Heart left ventricle (tissue), 16 donors: ENCODE results near the gene MACROH2A1. TPM values are rescaled to one million over a fixed set of nuclear protein-coding genes. Genes with fewer than 3 reads are reported as not detected.

Source experiments
- ATAC-seq, 4 donors: fragments of 200-7000 bp; cut with Tn5 transposase; one replicate each; pipeline ENCODE4 v1.9.1; 2020 to 2022; ENCODE audit warnings: moderate library complexity in 4 of 4, mild to moderate bottlenecking in 3 of 4, moderate number of reproducible peaks in 1 of 4
- DNase-seq, 5 donors: peaks; one replicate each; pipeline ENCODE4 v3.0.0-alpha.2; 2020
- H3K27ac ChIP-seq, 12 donors: fragments of 200-600 bp; sonication (generic) in 4 of 12; one replicate each; pipeline versions ENCODE4 v1.5.0 to v1.8.0; 2016 to 2022; ENCODE audit warnings: mild to moderate bottlenecking in 2 of 12
- H3K27me3 ChIP-seq, 9 donors: fragments of 200-600 bp; sonication (generic) in 2 of 9; one replicate each; pipeline versions ENCODE4 v1.5.1 to v1.8.0; 2016 to 2022; ENCODE audit warnings: mild to moderate bottlenecking in 3 of 9
- H3K36me3 ChIP-seq, 9 donors: fragments of 200-600 bp; sonication (generic) in 2 of 9; one replicate each; pipeline versions ENCODE4 v1.5.0 to v1.8.0; 2018 to 2022; ENCODE audit warnings: mild to moderate bottlenecking in 2 of 9
- H3K4me1 ChIP-seq, 12 donors: fragments of 200-600 bp; sonication (generic) in 4 of 12; one replicate each; pipeline versions ENCODE4 v1.5.0 to v1.8.0; 2016 to 2022; ENCODE audit warnings: mild to moderate bottlenecking in 3 of 12
- H3K4me3 ChIP-seq, 12 donors: fragments of 200-600 bp; sonication (generic) in 4 of 12; one replicate each; pipeline versions ENCODE4 v1.5.0 to v1.8.0; 2017 to 2022; ENCODE audit warnings: mild to moderate bottlenecking in 9 of 12, moderate library complexity in 4 of 12
- H3K9me3 ChIP-seq, 12 donors: fragments of 200-600 bp; sonication (generic) in 4 of 12; one replicate each; pipeline versions ENCODE4 v1.5.0 to v1.8.0; 2016 to 2022; ENCODE audit warnings: mild to moderate bottlenecking in 1 of 12
- POLR2A ChIP-seq, 2 donors: fragments of 450-650 bp; IDR thresholded peaks; one replicate each; pipeline ENCODE4 v1.6.1; 2017; ENCODE audit warnings: antibody characterized with exemption in 2 of 2, mild to moderate bottlenecking in 2 of 2, moderate library complexity in 2 of 2
- WGBS, 4 donors: extraction: QIAGEN DNeasy Blood & Tissue Kit in 2 of 4; methylation state at CpG; one replicate each; pipeline versions ENCODE4 v1.1.5 to v1.1.7; 2013 to 2018; 5-methylcytosine and 5-hydroxymethylcytosine counted together
- intact Hi-C, 10 donors: fragments of 100-400 bp; cut with DNase I; formaldehyde crosslinking; loops; one replicate each; pipeline versions ENCODE4 v1.11.1 to v1.14.2; 2022
- polyA plus RNA-seq, 2 donors: library from polyadenylated mRNA; stranded (reverse); fragments of 200-250 nt; gene quantifications; one replicate each; pipeline ENCODE4 v1.2.3, GENCODE V29; 2013
- total RNA-seq, 9 donors: library from RNA; depleted of rRNA in 2 of 9; stranded (reverse); fragments of >200 nt in 2 of 9; fragmentation: NEBNext Ultra II Directional in 3 of 9; extraction: Animal tissue kit (Norgen Biotek cat#: 25700) in 3 of 9; gene quantifications; one replicate each; pipeline versions ENCODE4 v1.1.0 to v1.2.4, GENCODE V29; 2016 to 2023
- TF ChIP-seq, protein P1 (sequence below), 12 donors: fragments of 200-600 bp; sonication (generic) in 4 of 12; IDR thresholded peaks; one replicate each; pipeline versions ENCODE4 v1.5.0 to v1.8.0; 2018 to 2022; ENCODE audit warnings: antibody characterized with exemption in 12 of 12, mild to moderate bottlenecking in 5 of 12
- donor health status: ischemic (EF 13 %, LVEDD 7.1; RV severe dilation, severe dysfunction).
- donor health status: healthy with polysubstance abuse.
- donor health status: DM: no; HTN: yes; CAD: no.
- donor health status: DM: no; HTN: no; CAD: no.
- donor health status: ischemic (EF 25% LVEDD 6.9; RV normal size, moderate dysfunction).
- donor health status: ischemic (EF 25% LVEDD 5.7; RV mildly dilated, moderate dysfunction).
- donor health status: healthy.
- donor health status: DM: yes; HTN: yes; CAD: no.
- donor health status: ischemic (EF 35%, LVEDD 5.7; RV mildly dilated, moderate dysfunction).
- donor health status: nonischemic (EF 11% LVEDD 7.7; RV severe dilation, severe dysfunction).
- donor health status: DM: yes; HTN: yes; CAD: no.
- donor health status: PGD.
- donor health status: ischemic (EF 29% LVEDD 5.4; RV normal size, mild dysfunction).
- donor health status: nonischemic (EF 23%, LVEDD 6.1; RV moderate dilation, normal function).

Gene MACROH2A1
- total and polyA plus RNA-seq, 11 donors: 86.5 to 170 (median 112) TPM

DNA sequence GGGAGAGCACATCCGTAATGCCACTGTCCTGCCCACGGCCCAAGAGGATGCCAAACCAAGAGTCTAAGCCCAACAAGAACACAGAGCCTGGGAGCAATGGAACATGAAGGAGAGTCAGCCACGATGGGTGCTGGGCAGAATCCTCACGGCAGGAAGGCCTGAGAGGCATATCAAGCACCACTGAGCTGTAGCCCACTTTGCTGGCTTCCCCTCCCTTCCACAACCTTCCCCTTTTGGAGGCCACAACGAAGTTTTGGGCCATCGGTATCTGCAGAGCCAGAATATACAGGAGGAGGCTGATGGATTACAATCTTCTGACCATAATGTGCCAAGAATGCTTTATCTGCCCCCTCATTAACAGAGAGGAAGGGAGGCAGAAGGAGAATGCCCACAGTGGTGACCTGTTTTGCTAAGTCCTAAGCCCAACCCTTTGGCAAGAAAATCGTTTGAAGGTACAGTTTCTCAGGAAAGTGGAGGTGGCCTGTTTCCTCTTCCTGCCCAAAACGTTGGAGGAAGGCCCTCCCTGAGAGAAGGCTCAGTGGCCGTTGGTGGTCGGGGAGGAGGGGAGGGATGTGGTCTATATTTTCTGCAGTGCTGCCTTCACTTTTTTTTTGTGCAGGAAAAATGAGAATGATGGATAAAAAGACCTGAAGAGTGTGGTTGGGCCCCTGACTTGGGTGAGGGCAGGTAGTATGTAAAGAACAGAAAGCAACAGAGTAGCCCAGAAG is 26.2 kb downstream of the MACROH2A1 start:
- no peaks in the 10 kb centered on the region for H3K27me3 ChIP-seq
- no peak overlapping the region for H3K4me3 ChIP-seq
- peaks cover 0 to 66% (median 36%) of the 10 kb centered on the region in 12 donors for H3K4me1 ChIP-seq
- intact Hi-C loops: loop anchor here in 2 of 10 donors (5.0 kb wide), 1 partner anchor 54 kb away; no protein-coding TSS in a partner anchor
- DNase-seq (no peak), ATAC-seq (no peak)
- WGBS, 4 donors: 54 to 62% (median 55%) methylated on average over 10 of the region's 10 CpGs
- TF ChIP-seq, protein P1, sequence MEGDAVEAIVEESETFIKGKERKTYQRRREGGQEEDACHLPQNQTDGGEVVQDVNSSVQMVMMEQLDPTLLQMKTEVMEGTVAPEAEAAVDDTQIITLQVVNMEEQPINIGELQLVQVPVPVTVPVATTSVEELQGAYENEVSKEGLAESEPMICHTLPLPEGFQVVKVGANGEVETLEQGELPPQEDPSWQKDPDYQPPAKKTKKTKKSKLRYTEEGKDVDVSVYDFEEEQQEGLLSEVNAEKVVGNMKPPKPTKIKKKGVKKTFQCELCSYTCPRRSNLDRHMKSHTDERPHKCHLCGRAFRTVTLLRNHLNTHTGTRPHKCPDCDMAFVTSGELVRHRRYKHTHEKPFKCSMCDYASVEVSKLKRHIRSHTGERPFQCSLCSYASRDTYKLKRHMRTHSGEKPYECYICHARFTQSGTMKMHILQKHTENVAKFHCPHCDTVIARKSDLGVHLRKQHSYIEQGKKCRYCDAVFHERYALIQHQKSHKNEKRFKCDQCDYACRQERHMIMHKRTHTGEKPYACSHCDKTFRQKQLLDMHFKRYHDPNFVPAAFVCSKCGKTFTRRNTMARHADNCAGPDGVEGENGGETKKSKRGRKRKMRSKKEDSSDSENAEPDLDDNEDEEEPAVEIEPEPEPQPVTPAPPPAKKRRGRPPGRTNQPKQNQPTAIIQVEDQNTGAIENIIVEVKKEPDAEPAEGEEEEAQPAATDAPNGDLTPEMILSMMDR (IDR thresholded peaks at IDR 0.05): no peak
- peaks cover 0 to 89% (median 57%) of the 10 kb centered on the region in 9 donors for H3K36me3 ChIP-seq
- H3K9me3 ChIP-seq: no peaks in the 10 kb centered on the region
- H3K27ac ChIP-seq: peak overlapping the region in 1 of 12 donors; percentile 48

DNA sequence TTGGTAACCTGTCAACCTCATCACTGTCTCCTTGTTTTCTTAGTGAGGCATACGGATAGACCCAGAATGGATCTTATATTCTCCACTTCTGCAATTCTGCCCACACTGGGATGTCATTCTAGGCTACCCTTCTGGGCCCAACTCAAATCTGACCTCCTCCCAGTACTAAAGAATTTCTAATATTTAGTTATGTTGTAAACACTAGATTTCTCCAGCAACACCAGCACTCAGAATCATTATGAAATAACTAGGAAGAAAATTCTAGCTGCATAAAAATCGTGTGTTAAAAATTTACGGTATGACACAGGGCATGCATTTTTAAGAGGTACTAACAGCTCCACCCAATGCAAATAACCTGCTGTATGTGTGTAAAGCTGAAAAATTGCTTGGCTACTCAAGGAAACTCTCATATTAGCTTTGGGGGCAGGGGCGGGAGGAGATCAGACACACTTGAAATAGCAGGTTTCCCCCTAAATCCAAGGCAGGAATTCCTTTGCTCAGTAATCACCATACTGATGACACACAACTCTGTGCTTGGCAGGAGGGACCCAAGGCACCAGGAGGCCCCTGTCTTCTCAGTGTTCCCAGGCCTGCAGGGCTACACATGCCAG is 27.3 kb downstream of the MACROH2A1 start:
- WGBS, 4 donors: 80 to 92% (median 89%) methylated on average over 4 of the region's 4 CpGs
- Histone ChIP-seq H3K4me1 (peaks cover 0 to 57% (median 34%) of the 10 kb centered on the region in 12 donors), H3K27me3 (no peaks in the 10 kb centered on the region), H3K4me3 (no peak overlapping the region), H3K36me3 (peaks cover 0 to 92% (median 61%) of the 10 kb centered on the region in 9 donors), H3K9me3 (no peaks in the 10 kb centered on the region), H3K27ac (no peak overlapping the region)
- TF ChIP-seq, protein P1 (IDR thresholded peaks at IDR 0.05): no peak
- TF ChIP-seq POLR2A (IDR thresholded peaks at IDR 0.05): no peak
- DNase-seq: no peak
- ATAC-seq: no peak
- intact Hi-C loops: loop anchor here in 2 of 10 donors (5.0 kb wide), 1 partner anchor 56 kb away; no protein-coding TSS in a partner anchor

DNA sequence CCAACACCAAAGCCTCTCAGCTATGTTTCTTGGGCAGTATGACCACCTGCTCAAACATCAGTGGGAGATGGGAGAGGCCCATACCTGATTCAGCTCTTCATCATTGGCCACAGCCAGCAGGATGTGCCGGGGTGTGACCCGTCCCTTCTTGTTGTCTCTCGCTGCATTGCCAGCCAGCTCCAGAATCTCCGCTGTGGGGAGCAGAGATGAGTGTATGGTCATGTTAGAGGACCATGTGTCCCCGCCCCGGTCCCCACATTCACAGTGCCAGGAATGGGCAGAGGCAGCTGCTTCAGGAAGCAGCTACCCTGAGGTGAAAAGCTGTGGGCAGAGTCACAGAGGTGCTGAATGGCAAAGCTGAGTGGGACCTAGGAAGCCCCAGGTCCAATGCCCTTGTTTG is 29.1 kb downstream of the MACROH2A1 start:
- peaks cover 0 to 58% (median 24%) of the 10 kb centered on the region in 12 donors for H3K4me1 ChIP-seq
- no peaks in the 10 kb centered on the region for H3K27me3 ChIP-seq
- intact Hi-C loops: loop anchor here in 2 of 10 donors (5.0 kb wide), 1 partner anchor 57 kb away; no protein-coding TSS in a partner anchor
- no peak for TF ChIP-seq POLR2A (IDR thresholded peaks at IDR 0.05)
- TF ChIP-seq, protein P1 (IDR thresholded peaks at IDR 0.05): no peak
- DNase-seq: no peak
- H3K36me3 ChIP-seq: peaks cover 0 to 93% (median 62%) of the 10 kb centered on the region in 9 donors
- no peak for ATAC-seq
- no peaks in the 10 kb centered on the region for H3K9me3 ChIP-seq
- H3K27ac ChIP-seq: no peak overlapping the region
- 95 to 100% (median 99%) methylated on average over 6 of the region's 6 CpGs for WGBS, 4 donors
- no peak overlapping the region for H3K4me3 ChIP-seq

DNA sequence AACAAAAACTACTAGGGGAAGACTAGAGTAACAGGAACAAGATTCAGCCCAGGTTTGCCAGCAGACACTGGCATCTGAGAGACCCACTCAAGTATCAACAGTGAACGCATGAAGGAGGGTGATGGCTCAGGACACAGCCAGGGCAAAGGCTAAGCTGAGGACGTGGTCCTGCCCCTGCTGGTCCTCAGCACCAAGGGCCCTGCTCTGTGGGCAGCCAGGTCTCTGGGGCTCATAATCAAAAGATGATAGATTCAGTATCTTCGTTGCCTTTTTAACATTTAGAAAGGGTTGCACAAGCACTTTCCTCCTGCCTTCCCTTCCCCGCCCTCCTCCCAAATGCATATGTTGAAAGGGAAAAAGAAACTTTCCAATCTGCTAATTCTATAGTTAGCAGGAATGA is 31.5 kb downstream of the MACROH2A1 start:
- ATAC-seq (no peak), DNase-seq (no peak)
- intact Hi-C loops: no loop called here
- peaks cover 0 to 34% (median 2%) of the 10 kb centered on the region in 12 donors for H3K4me1 ChIP-seq
- TF ChIP-seq, protein P1 (IDR thresholded peaks at IDR 0.05): no peak
- no peak overlapping the region for H3K27ac ChIP-seq
- 62 to 78% (median 72%) methylated on average over 4 of the region's 4 CpGs for WGBS, 4 donors
- H3K27me3 ChIP-seq: no peaks in the 10 kb centered on the region
- no peaks in the 10 kb centered on the region for H3K9me3 ChIP-seq
- peaks cover 0 to 98% (median 82%) of the 10 kb centered on the region in 9 donors for H3K36me3 ChIP-seq
- H3K4me3 ChIP-seq: no peak overlapping the region
